ENCODE data around the gene C5orf47.

Gene C5orf47

GRCh38 chr5:173988554-173989431, at the start of gene C5orf47:
C5orf47 (plus strand) TSS chr5:173989170; CDS start chr5:173989264, 94 bp downstream.
- no peak for DNase-seq

- DNase-seq: no peak
Observed at GRCh38 chr5:173940269-173940668, 48.7 kb upstream of the C5orf47 start.

GRCh38 chr5:173941102-173941501, 47.9 kb upstream of the C5orf47 start:
- no peak for DNase-seq

DNA sequence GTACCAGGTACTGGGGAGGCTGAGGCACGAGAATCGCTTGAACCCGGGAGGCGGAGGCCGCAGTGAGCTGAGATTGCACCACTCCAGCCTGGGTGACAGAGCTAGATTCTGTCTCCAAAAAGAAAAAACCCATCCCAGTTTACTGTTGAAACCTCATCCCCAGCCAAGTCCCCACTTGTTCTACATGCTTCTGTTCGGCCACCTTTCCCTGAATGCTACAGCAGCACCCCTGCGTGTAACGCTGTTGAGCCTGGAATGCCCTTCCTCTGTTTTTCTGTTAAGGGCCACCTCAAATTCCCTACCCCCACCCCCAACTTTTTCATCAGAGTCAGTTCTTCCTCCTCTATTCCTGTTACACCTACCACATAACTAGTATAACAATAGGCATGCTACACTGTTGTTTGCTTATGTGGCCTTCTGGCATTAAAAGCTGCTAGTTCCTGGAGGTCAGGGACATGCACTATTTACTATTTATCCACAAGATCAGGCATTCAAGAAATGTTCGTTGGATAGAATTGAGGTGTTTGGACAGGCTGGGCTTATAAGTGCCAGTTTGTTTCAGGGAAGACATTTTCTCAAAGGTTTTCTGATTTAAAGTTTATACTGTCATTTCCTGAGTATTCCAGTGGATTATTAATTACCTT, 47.1 kb upstream of the C5orf47 start:
- DNase-seq: no peak

DNA sequence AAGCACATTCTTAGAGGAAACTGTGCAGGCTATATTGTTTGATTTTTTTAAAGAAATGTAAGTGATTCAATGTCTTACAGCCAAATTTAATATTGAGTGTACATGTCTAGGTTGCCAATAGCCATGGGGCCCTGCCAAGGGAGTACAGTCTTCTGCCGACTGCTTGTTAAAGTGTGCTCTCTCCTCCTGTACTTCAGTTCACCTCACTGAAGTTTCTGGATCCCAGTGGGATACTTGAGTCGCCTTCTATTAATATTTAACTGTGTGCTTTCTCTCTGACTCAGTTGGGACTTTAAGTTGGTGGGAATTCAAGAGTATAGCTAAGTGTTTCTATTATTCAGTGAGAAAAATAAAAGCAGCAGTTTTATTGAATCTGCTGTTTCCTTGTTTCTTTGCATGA, 44.5 kb upstream of the C5orf47 start:
- no peak for DNase-seq

- no peak for DNase-seq
Observed at GRCh38 chr5:173945160-173945559, 43.8 kb upstream of the C5orf47 start.

DNA sequence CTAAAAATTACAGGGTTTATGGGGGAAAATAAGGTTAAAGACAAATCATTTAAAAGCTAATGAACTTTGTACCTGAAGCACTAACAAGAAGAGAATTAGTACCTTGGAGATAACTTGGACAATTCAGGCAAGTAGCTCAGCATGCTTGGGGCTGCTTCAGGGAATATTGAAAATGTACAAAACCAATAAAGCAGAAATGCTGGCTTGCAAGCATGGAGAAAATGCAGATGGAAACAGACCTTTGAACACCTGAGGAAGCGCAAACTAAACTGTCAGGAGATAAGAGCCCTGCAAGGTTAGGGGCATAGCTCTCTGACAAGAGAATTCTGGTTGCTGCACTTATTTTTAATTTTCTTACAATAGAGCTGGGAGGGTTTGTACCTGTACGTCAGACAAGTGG, 42.6 kb upstream of the C5orf47 start:
- DNase-seq: no peak

DNA sequence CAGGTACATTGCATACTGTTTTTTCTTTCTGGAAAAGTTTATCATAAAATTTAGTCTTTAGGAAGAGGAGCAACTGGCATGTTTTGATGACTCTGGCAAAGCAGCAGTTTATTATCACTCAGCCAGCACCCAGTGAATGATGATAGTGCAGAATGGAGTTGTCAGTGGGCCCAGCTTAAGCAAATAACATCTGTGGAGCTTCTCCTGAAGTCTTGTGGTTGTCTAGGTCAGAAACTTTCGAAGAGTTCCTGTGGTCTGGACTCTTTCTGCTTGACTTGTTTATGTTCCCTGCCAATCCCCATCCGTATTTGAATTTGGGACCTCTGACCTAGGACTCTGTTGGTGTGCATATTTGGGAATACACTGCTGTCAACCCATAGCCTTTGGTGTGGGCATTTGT, 38.1 kb upstream of the C5orf47 start:
- no peak for DNase-seq

- no peak for DNase-seq
Observed at GRCh38 chr5:173953528-173954090, 35.4 kb upstream of the C5orf47 start.

DNA sequence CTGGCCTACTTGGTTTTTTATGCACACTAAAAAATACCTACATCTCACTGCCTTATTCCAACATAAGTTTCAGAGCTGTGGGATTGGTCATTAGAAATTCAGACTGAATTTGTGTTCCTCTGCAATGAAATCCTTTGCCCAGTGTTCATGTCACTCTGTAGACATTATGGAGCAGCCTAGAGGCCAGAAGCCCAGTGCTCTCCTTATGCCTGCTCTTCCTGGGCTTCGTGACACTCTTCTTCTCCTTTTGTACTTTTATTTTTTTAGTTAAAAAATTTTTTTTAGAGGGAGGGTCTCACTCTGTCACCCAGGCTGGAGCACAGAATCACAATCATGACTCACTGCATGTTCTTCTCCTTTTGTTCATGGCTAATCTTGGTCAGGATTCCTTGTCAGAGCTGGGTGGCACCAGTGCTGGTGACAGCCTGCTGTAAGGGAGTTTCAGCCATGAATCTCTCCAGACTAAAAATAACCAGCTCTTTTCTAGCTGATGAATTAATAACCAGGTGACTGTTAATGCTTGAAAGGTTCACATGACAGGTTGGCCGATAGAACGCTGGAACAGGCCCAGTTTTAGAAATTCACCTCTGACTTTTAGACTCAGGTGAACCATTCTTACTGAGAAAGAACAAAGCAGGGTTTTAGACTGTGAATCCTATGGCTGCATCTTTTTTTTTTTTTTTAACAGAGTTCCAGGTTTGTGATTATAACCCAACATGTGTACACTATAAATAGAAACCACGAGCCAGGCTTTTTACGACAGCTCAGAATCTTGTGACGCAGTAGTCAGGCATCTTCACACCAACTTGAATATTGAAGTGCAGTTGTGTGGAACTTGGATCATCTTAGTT, 34.1 kb upstream of the C5orf47 start:
- DNase-seq: no peak

DNA sequence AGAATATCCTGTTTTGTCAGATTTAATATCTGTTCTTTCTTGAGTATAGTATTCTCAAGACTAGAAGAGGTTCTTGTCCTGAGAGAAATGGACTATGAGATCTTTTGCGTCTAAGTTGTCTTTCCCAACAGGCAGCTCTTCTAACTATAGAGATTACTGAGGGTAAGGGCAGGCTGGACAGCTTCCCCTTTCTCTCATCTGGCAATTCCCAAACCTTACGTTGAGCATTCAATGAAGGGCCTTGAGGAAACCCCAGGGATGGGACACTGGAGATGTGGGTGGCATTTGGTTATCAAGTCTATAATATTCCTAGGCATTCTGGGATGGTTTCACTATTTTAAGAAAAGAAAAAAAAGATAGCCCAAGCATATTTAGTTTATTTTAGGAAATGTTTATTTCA, 28.0 kb upstream of the C5orf47 start:
- no peak for DNase-seq

- no peak for DNase-seq
Observed at GRCh38 chr5:173961418-173961817, 27.6 kb upstream of the C5orf47 start.

DNA sequence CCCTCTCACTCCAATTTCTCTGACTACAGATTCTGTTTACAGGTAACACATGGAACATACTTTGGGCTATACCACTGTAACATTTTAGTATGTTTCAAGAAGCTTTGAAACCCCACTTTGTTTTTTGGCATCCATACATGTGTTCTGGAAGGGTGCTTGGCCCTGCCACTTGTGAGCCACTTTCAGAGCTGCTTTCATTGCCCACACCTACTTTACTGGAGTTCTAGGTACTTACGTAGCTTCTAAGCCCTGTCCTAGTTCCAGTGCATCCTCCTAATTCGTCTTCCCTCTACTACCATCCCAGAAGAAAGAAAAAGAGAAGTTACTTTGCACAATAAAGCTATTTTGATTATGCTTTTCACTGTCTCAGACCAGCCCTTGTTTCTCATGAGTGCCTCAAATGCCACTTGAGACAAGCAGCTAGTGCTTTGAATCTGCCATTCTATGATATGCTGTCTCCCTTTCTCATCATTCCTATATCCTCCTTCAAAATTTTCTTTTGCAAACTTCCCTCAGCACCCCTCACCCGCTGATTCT, 26.5 kb upstream of the C5orf47 start:
- DNase-seq: no peak

- DNase-seq: no peak
Observed at GRCh38 chr5:173963182-173963838, 25.7 kb upstream of the C5orf47 start.

DNA sequence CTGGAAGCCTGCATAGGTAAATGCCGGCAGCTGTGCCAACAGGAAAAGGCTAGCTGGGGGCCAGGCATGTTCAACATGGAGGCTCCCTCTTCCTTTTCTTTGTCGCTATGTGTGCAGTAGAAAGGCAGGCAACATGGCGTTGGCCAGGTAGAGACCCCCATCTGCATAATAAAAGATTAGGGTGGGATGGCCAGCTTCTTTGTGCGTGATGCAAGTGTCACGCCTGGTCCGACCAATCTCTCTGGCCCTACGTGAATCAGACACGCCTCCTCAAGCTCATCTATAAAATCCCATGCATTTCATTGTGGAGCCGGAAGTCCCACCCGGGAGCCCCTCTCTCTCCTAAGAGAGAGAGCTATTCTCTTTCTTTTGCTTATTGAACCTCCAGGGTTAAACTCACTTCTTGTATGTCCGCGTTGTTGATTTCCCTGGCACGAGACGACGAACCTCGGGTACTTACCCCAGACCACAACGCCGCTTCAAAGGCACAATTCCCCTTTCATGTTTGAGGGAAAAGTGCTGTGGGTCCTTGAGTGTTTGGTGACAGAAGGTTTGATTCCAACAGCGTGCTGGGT, 25.0 kb upstream of the C5orf47 start:
- DNase-seq: peak; percentile 3

- DNase-seq: no peak
Observed at GRCh38 chr5:173964506-173964905, 24.5 kb upstream of the C5orf47 start.

- DNase-seq: no peak
Observed at GRCh38 chr5:173967241-173967640, 21.7 kb upstream of the C5orf47 start.

GRCh38 chr5:173968154-173968797, 20.7 kb upstream of the C5orf47 start:
- DNase-seq: no peak

GRCh38 chr5:173969167-173970049, 19.6 kb upstream of the C5orf47 start:
- DNase-seq: no peak

Measured in DMS 273 treated with DMSO at 0.1 percent for 48 hours (cell line).